Activated naive CD4-positive, alpha-beta T cell treated with anti-CD3 and anti-CD28 coated beads, Interleukin-2, amount 50 U/mL, for 16 hours (primary cell): ENCODE results near the gene OVCH1.

Experiments
- DNase-seq: peaks from one replicate; pipeline ENCODE4 v3.0.0-alpha.2; 2020

Gene OVCH1

GRCh38 chr12:29497588-29497987 is at the start of gene OVCH1:
Gene OVCH1, minus strand, starts transcription at chr12:29497686. Its CDS starts 0 bp downstream, at chr12:29497686.
- DNase-seq: no peak

- no peak for DNase-seq
Measured at GRCh38 chr12:29547151-29547632, 49.7 kb upstream of the OVCH1 start.

- DNase-seq: no peak
Measured at GRCh38 chr12:29546000-29546399, 48.5 kb upstream of the OVCH1 start.

GRCh38 chr12:29545102-29545467 is 47.6 kb upstream of the OVCH1 start:
- DNase-seq: no peak

- DNase-seq: no peak
Measured at GRCh38 chr12:29544428-29545101, 47.1 kb upstream of the OVCH1 start.

GRCh38 chr12:29543036-29543435 is 45.5 kb upstream of the OVCH1 start:
- DNase-seq: no peak

GRCh38 chr12:29537298-29537697 is 39.8 kb upstream of the OVCH1 start:
- DNase-seq: no peak

GRCh38 chr12:29534935-29535334 is 37.4 kb upstream of the OVCH1 start:
- no peak for DNase-seq

GRCh38 chr12:29533815-29534489 is 36.5 kb upstream of the OVCH1 start:
- no peak for DNase-seq

GRCh38 chr12:29531471-29531870 is 34.0 kb upstream of the OVCH1 start:
- DNase-seq: no peak

GRCh38 chr12:29530436-29530835 is 33.0 kb upstream of the OVCH1 start:
- no peak for DNase-seq

GRCh38 chr12:29528161-29528560 is 30.7 kb upstream of the OVCH1 start:
- DNase-seq: no peak

GRCh38 chr12:29521951-29522350 is 24.5 kb upstream of the OVCH1 start:
- no peak for DNase-seq

GRCh38 chr12:29519585-29520182 is 22.2 kb upstream of the OVCH1 start:
- DNase-seq: peak; percentile 15

- no peak for DNase-seq
Measured at GRCh38 chr12:29518407-29518806, 20.9 kb upstream of the OVCH1 start.

GRCh38 chr12:29517264-29517663 is 19.8 kb upstream of the OVCH1 start:
- no peak for DNase-seq

GRCh38 chr12:29516431-29516875 is 19.0 kb upstream of the OVCH1 start:
- DNase-seq: no peak

GRCh38 chr12:29510591-29511185 is 13.2 kb upstream of the OVCH1 start:
- no peak for DNase-seq

GRCh38 chr12:29509503-29509902 is 12.0 kb upstream of the OVCH1 start:
- DNase-seq: no peak

- no peak for DNase-seq
Measured at GRCh38 chr12:29508949-29509348, 11.5 kb upstream of the OVCH1 start.

GRCh38 chr12:29505122-29505521 is 7.6 kb upstream of the OVCH1 start:
- DNase-seq: no peak

GRCh38 chr12:29503283-29503682 is 5.8 kb upstream of the OVCH1 start:
- DNase-seq: no peak

GRCh38 chr12:29499235-29499634 is 1.7 kb upstream of the OVCH1 start:
- DNase-seq: no peak

- no peak for DNase-seq
Measured at GRCh38 chr12:29492891-29493290, 4.6 kb downstream of the OVCH1 start.
